Breast epithelium (tissue), 4 donors: ENCODE results near the gene CTIF. TPM values are rescaled to one million over a fixed set of nuclear protein-coding genes. Genes with fewer than 3 reads are reported as not detected.

Experiments used
- DNase-seq, 2 donors: peaks; one replicate each; pipeline ENCODE4 v3.0.0-alpha.2; 2019; ENCODE audit warnings: low spot score in 2 of 2
- H3K27ac ChIP-seq, 2 donors: fragments of 200-600 bp; sonication (generic) in 1 of 2; one replicate each; pipeline ENCODE4 v1.5.1; 2016 to 2019; ENCODE audit warnings: mild to moderate bottlenecking in 1 of 2
- H3K27me3 ChIP-seq, 2 donors: fragments of 200-600 bp; sonication (generic) in 1 of 2; one replicate each; pipeline versions ENCODE4 v1.5.1 to v1.6.0; 2017 to 2019; ENCODE audit warnings: control low read depth in 1 of 2, mild to moderate bottlenecking in 1 of 2
- H3K36me3 ChIP-seq: fragments of 200-600 bp; one replicate; pipeline ENCODE4 v1.5.1; 2019
- H3K4me1 ChIP-seq, 2 donors: fragments of 200-600 bp; sonication (generic); one replicate each; pipeline ENCODE4 v1.5.1; 2016 to 2019; ENCODE audit warnings: control low read depth in 1 of 2
- H3K4me3 ChIP-seq, 3 donors: fragments of 200-600 bp; sonication (generic); 1 replicate in 2 of 3; 2 replicates in 1 of 3; pipeline ENCODE4 v1.5.1; 2016 to 2019; ENCODE audit warnings: mild to moderate bottlenecking in 3 of 3, moderate library complexity in 2 of 3
- H3K9me3 ChIP-seq, 2 donors: fragments of 200-600 bp; sonication (generic) in 1 of 2; one replicate each; pipeline ENCODE4 v1.5.1; 2016 to 2019; ENCODE audit warnings: control low read depth in 1 of 2
- POLR2A ChIP-seq: fragments of 450-650 bp; IDR thresholded peaks from one replicate; pipeline ENCODE4 v1.6.1; 2016; ENCODE audit warnings: antibody characterized with exemption, mild to moderate bottlenecking, moderate library complexity
- POLR2AphosphoS5 ChIP-seq, 3 donors: sonication (generic); formaldehyde crosslinking; IDR thresholded peaks; one replicate each; pipeline ENCODE4 v1.6.1; 2017; ENCODE audit warnings: antibody characterized with exemption in 3 of 3
- intact Hi-C: fragments of 100-400 bp; cut with DNase I; formaldehyde crosslinking; loops from one replicate; pipeline ENCODE4 v1.15.1; 2023; ENCODE audit warnings: low total_unique reads
- total RNA-seq, 3 donors: library from RNA; depleted of rRNA; stranded (reverse); fragments of >200 nt; gene quantifications; one replicate each; pipeline ENCODE4 v1.1.0, GENCODE V29; 2016
- TF ChIP-seq, protein P1 (sequence below), 3 donors: fragments of 450-650 bp; IDR thresholded peaks; one replicate each; pipeline ENCODE4 v1.5.1; 2016 to 2017; ENCODE audit warnings: antibody characterized with exemption in 3 of 3, mild to moderate bottlenecking in 3 of 3, moderate library complexity in 3 of 3

CTIF gene
- total RNA-seq, 3 donors from 2014 or later = 28.8 to 78.9 (median 32.6) TPM

GRCh38 chr18:48820483-48821250, 281.8 kb downstream of the CTIF start:
- no peak overlapping the region for H3K4me3 ChIP-seq
- no peaks in the 10 kb centered on the region for H3K27me3 ChIP-seq
- no peaks in the 10 kb centered on the region for H3K9me3 ChIP-seq
- H3K36me3 ChIP-seq = no peaks in the 10 kb centered on the region
- no peaks in the 10 kb centered on the region for H3K4me1 ChIP-seq
- no peak for TF ChIP-seq POLR2AphosphoS5 (IDR thresholded peaks at IDR 0.05)
- no peak for TF ChIP-seq POLR2A
- TF ChIP-seq, protein P1, sequence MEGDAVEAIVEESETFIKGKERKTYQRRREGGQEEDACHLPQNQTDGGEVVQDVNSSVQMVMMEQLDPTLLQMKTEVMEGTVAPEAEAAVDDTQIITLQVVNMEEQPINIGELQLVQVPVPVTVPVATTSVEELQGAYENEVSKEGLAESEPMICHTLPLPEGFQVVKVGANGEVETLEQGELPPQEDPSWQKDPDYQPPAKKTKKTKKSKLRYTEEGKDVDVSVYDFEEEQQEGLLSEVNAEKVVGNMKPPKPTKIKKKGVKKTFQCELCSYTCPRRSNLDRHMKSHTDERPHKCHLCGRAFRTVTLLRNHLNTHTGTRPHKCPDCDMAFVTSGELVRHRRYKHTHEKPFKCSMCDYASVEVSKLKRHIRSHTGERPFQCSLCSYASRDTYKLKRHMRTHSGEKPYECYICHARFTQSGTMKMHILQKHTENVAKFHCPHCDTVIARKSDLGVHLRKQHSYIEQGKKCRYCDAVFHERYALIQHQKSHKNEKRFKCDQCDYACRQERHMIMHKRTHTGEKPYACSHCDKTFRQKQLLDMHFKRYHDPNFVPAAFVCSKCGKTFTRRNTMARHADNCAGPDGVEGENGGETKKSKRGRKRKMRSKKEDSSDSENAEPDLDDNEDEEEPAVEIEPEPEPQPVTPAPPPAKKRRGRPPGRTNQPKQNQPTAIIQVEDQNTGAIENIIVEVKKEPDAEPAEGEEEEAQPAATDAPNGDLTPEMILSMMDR (IDR thresholded peaks at IDR 0.05) = no peak
- intact Hi-C loops = no loop called here
- peak in 1 of 2 donors; percentile 34 for DNase-seq
- H3K27ac ChIP-seq = no peak overlapping the region

DNA sequence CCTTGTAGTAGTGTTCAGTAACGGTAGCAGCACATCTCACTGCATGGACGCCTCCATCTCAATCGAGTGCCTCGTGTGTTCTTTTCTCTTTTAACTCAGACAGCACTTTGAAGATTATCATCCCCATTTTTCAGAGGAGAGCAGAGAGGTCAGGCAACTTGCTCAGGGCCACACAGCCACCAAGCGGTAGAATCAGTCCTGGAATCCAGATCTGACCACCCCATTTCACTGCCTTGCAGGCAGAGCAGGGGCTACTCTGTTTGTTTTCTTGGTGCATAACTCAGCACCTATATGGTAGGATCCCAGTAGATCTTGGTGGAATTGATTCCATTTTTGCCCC, 282.4 kb downstream of the CTIF start:
- TF ChIP-seq, protein P1 (IDR thresholded peaks at IDR 0.05) = no peak
- TF ChIP-seq POLR2A (no peak), POLR2AphosphoS5 (IDR thresholded peaks at IDR 0.05) (no peak)
- H3K27ac ChIP-seq = no peak overlapping the region
- H3K4me3 ChIP-seq = no peak overlapping the region
- no peaks in the 10 kb centered on the region for H3K4me1 ChIP-seq
- DNase-seq = no peak
- H3K36me3 ChIP-seq = no peaks in the 10 kb centered on the region
- no peaks in the 10 kb centered on the region for H3K27me3 ChIP-seq
- intact Hi-C loops = no loop called here
- H3K9me3 ChIP-seq = no peaks in the 10 kb centered on the region

DNA sequence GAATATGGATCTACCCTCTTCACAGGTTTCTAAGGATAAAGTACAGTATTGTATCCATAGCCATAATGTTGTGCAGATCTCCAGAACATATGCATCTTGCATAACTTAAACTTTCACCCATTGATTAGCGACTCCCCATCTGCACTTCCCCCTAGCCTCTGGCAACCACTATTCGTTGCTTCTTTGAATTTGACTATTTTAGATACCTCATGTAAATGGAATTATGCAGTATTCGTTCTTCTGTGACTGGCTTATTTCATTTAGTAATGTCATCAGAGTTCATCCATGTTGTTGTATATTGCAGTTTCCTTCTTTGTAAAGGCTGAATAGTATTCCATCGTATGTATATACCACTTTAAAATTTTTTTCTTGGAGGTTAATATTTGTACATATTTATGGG, 283.0 kb downstream of the CTIF start:
- intact Hi-C loops = no loop called here
- H3K4me1 ChIP-seq = no peaks in the 10 kb centered on the region
- no peak overlapping the region for H3K27ac ChIP-seq
- TF ChIP-seq, protein P1 (IDR thresholded peaks at IDR 0.05) = no peak
- TF ChIP-seq POLR2A (no peak), POLR2AphosphoS5 (IDR thresholded peaks at IDR 0.05) (no peak)
- DNase-seq = no peak
- H3K9me3 ChIP-seq = no peaks in the 10 kb centered on the region
- no peaks in the 10 kb centered on the region for H3K27me3 ChIP-seq
- H3K4me3 ChIP-seq = no peak overlapping the region
- no peaks in the 10 kb centered on the region for H3K36me3 ChIP-seq

DNA sequence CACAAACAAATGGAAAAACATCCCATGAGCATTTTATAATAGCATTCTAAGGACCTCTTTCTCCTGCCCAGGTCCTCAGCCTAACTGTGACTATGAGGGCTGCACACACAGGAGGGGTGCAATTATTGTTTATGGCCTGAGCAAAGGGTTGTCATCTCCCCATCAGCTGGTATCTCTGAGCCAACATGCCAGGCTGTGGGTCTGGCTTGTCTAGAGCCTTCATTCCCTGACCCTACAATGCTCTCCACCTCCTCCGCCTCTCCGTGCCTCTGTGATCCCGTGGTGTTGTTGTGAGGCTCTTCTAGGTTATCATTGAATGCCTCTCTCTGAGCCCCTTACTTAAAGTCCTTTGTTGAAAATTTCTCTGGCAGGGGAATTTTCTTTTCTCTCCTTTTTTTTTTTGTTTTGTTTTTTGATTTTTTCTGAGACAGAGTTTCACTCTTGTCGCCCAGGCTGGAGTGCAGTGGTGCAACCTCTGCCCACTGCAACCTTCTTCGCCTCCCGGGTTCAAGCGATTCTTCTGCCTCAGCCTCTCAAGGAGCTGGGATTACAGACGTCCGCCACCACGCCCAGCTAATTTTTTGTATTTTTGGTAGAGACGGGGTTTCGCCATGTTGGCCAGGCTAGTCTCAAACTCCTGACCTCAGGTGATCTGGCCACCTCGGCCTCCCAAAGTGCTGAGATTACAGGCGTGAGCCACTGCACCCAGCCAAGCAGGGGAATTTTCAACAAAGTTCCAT, 285.6 kb downstream of the CTIF start:
- Histone ChIP-seq H3K36me3 (no peaks in the 10 kb centered on the region), H3K9me3 (no peaks in the 10 kb centered on the region), H3K27ac (peak overlapping the region in 1 of 2 donors; percentile 42), H3K4me1 (peaks cover 4 to 5% of the 10 kb centered on the region in 2 donors), H3K27me3 (no peaks in the 10 kb centered on the region), H3K4me3 (no peak overlapping the region)
- TF ChIP-seq, protein P1 (IDR thresholded peaks at IDR 0.05) = no peak
- TF ChIP-seq POLR2A (no peak), POLR2AphosphoS5 (IDR thresholded peaks at IDR 0.05) (no peak)
- peak in 1 of 2 donors; percentile 15 for DNase-seq
- intact Hi-C loops = no loop called here
